Fibroblast of the aortic adventitia (primary cell): ENCODE measurements around the gene SLIT1. TPM values are rescaled to one million over a fixed set of nuclear protein-coding genes. Genes with fewer than 3 reads are reported as not detected.
"Not testable (repeated sequence)": the region's sequence is repeated elsewhere in the genome, so short reads cannot be mapped to it uniquely, and the experiment has no call there.

Source experiments
- DNase-seq: peaks from one replicate; pipeline ENCODE4 v3.0.0-alpha.2; 2010; ENCODE audit warnings: low read depth
- H3K4me3 ChIP-seq: 2 replicates; pipeline ENCODE4 v1.5.1; 2011; ENCODE audit warnings: low read depth, mild to moderate bottlenecking, control low read depth, low read length, moderate library complexity
- total RNA-seq: library from RNA; depleted of rRNA; stranded (reverse); fragments of >200 nt; gene quantifications from 2 replicates; pipeline ENCODE4 v1.2.3, GENCODE V29; 2012; ENCODE audit warnings: low replicate concordance
- TF ChIP-seq, protein P1 (sequence below): IDR thresholded peaks from 2 replicates; pipeline ENCODE4 v1.5.1; 2011; ENCODE audit warnings: mild to moderate bottlenecking, low read length, control low read depth, inconsistent platforms; ENCODE audit not compliant: insufficient read depth

Gene SLIT1
- total RNA-seq, 1 donor, result 0.09 TPM

DNA sequence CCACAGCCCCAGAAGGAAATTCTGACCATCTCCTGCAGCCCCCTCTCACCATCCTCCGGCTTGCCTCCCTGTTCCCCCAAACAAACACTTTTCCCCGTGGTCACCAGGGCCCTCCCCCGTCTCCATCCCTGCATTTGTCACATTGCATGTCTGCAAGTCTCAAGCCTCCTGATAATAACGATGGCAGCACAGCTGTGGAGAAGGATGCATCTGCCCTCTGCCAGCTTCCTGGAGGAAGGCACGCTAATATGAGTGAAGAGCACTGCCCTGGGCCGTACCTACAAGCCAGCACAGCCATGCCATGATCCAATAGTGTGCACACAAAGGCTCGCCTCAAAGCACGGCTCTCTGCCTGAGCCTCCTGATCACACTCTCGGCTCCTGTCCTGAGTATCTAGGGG, 98.5 kb downstream of the SLIT1 start:
- H3K4me3 ChIP-seq, result no peak overlapping the region
- TF ChIP-seq, protein P1, sequence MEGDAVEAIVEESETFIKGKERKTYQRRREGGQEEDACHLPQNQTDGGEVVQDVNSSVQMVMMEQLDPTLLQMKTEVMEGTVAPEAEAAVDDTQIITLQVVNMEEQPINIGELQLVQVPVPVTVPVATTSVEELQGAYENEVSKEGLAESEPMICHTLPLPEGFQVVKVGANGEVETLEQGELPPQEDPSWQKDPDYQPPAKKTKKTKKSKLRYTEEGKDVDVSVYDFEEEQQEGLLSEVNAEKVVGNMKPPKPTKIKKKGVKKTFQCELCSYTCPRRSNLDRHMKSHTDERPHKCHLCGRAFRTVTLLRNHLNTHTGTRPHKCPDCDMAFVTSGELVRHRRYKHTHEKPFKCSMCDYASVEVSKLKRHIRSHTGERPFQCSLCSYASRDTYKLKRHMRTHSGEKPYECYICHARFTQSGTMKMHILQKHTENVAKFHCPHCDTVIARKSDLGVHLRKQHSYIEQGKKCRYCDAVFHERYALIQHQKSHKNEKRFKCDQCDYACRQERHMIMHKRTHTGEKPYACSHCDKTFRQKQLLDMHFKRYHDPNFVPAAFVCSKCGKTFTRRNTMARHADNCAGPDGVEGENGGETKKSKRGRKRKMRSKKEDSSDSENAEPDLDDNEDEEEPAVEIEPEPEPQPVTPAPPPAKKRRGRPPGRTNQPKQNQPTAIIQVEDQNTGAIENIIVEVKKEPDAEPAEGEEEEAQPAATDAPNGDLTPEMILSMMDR, result no peak
- DNase-seq, result no peak

DNA sequence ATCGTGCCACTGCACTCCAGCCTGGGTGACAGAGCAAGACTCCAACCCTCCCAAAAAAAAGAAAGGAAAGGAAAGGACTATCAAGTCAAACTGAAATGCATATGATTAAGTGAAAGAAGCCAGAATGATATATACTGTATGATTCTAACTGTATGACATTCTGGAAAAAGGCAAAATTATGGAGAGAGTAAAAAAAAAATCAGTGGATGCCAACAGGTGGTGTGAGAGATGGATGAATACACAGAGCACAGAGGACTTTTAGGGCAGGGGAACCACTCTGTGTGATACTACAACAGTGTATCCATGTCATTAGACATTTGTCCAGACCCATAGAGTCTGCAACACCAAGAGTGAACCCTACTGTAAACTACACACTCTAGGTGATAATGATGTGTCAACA, 99.2 kb downstream of the SLIT1 start:
- TF ChIP-seq, protein P1, result no peak
- no peak overlapping the region for H3K4me3 ChIP-seq
- DNase-seq, result no peak

DNA sequence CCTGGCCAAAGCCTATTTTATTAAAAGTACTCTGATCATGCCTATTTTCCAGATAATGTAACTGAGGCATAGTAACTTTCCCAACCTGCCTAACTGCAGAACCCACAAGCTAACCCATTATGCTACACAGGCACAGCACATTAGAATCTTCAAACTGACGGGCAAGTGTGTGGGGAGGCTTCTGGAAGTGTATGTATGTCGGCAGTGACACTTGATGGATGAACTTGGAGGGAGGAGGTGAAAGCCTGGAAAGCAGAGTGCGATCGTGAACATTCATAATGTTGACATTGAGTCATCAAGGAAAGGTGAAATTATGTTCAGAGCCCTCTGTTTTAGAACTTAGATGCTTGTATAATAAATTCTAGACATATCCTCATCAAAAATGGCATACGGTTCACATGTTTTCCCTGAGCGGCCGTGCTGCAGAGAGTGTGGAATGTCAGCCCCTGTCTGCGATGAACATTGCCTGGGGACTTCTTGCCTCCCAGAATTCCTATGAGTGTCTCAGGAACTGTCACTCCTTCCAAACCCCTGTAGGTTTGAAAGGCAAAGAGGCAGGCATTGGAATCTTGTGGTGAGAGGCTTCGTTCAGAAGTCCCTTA, 102.4 kb downstream of the SLIT1 start:
- no peak for DNase-seq
- TF ChIP-seq, protein P1, result no peak
- no peak overlapping the region for H3K4me3 ChIP-seq

DNA sequence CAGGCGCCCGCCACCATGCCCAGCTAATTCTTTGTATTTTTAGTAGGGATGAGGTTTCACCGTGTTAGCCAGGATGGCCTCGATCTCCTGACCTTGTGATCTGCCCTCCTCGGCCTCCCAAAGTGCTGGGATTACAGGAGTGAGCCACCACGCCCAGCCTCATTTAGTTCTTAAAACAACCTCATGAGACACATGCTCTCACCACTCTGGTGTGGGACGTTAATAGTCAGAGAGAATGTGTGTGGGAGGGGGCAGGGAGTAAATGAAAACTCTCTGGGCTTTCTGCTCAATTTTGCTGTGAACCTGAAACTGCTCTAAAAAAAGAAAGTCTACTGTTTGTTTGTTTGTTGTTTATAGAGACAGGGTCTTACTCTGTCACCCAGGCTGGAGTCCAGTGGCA, 103.2 kb downstream of the SLIT1 start:
- H3K4me3 ChIP-seq, result not testable (repeated sequence)

DNA sequence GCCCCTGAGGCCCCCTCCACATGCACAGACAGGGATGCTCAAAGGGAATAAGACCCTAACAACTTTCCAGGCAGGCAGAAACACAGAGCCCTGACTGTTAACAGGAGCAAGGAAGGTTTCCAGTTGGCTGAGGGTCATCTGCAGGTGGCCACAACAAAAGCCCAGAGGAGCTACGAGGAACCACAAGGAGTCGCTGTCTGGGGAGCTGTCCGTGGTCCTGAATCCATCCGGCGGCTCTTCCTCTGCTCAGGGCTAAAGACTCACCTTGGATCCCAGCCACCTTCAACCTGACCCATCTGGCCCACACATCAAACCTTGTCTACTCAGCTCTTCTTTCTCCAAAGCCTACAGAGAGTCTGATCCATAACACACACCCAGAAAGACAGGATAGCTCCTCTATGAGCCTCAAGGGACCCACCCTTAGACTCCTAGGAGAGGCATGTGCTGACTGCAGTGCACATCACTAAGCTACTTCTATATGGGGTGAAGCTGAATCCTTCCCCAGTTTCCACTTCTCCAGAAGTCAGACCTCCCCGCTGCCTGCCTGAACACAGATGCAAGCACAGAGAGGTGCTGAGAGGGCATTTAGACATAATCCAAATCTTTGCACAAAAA, 104.0 kb downstream of the SLIT1 start:
- no peak overlapping the region for H3K4me3 ChIP-seq
- TF ChIP-seq, protein P1, result peak; percentile 88
- DNase-seq, result peak; percentile 62

More for the DNA sequence above, 103.2 kb downstream of the SLIT1 start:
- not testable (repeated sequence) for DNase-seq

DNA sequence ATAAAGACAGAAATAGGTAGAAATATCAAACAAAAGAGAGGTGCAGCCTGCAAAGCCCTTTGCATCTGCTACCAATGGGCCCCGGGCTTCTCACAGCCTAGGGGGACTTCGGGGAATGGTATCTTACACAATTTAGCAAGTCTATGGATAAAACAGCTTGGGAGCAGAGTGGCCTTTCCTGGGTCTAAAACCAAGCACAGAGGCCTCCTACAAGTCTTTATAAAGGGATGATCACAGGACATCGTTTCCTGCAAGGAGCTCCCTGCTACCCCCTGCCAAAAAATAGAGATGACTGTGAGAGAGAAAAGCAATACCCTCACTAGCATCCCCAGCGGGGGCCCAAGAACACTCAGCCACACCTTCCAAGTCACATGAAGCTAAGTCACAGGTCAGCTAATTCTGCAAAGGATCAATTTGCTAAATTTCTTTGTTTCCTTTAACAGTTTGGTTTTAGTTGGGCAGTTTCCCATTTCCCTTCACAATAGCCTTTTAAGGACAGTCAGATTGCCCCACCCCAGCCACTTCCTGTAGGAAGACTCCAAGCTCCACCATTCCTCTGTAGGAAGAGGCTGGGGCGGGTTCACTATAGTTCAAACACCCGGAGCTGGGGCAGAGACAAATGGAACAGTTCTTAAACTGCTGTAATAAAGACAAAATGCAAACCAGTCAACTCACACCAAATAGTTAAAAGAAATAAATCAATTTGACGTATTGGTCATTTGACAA, 105.5 kb downstream of the SLIT1 start:
- no peak for DNase-seq
- no peak overlapping the region for H3K4me3 ChIP-seq
- TF ChIP-seq, protein P1, result no peak

DNA sequence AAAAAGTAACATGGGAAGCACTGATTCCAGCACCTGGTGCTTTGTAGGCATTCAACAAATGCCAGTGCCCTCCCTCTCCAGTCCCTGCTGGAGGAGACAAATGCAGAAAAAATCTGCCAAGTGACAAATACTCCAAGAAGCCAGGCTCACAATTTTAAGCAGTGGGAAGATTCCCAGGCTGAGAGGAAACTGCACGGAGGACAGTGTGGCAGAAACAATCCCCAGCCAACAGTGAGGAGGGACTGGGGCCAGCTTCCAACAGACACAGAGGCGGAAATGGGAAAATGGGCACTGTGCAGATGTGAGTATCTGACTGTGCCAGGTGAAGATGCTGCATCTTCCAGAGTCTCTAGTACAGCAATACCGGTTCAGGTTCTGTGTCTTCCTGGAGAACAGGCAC, 106.3 kb downstream of the SLIT1 start:
- TF ChIP-seq, protein P1, result no peak
- DNase-seq, result no peak
- H3K4me3 ChIP-seq, result no peak overlapping the region
